ENCODE measurements around the gene TRAF7.
"Not testable (repeated sequence)": the region's sequence is repeated elsewhere in the genome, so short reads cannot be mapped to it uniquely, and the experiment has no call there.

The TRAF7 gene

DNA sequence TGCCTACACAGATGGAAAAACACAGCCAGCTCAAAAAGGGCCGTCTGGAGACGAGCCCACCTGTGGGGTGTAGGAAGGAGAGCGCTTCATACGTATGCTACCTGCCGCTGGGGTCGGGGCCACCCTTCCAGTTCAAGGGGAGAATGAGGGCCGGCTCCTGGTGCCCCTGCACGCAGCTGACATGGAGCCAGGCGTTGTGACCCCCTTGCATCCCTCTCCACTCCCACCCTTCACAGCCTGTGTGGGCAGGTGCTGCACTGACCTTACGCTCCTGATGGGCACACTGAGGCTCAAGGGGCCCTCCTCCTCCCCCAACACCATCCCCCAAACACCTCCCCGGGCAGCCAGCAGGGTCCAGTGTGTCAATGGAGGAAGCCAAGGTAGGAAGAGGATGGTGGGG is 30.0 kb upstream of the TRAF7 start:
- H3K27ac ChIP-seq (ENCODE audit: low read depth, low read length); H3K9me2 ChIP-seq (replicated peaks; ENCODE audit: control insufficient read depth, low read length); H4K20me1 ChIP-seq (ENCODE audit: control insufficient read depth, insufficient read depth, low read depth, low read length); H3K36me3 ChIP-seq (ENCODE audit: control insufficient read depth, low read length); H3K9me3 ChIP-seq (ENCODE audit: control insufficient read depth, insufficient read depth, low read length); H3F3A ChIP-seq (ENCODE audit: control insufficient read depth, insufficient read depth); H3K4me3 ChIP-seq (ENCODE audit: low read length); H3K27me3 ChIP-seq (ENCODE audit: control insufficient read depth, low read length): not testable (repeated sequence)
- peaks cover 29% of the 10 kb centered on the region for H3K4me1 ChIP-seq (ENCODE audit: control insufficient read depth, low read length)
- H3K4me2 ChIP-seq (ENCODE audit: low read length) = peak overlapping the region; percentile 19; the same call in 1 of the 2 replicates
- peaks cover 24% of the 10 kb centered on the region for H3K79me2 ChIP-seq (ENCODE audit: control insufficient read depth, low read length)

DNA sequence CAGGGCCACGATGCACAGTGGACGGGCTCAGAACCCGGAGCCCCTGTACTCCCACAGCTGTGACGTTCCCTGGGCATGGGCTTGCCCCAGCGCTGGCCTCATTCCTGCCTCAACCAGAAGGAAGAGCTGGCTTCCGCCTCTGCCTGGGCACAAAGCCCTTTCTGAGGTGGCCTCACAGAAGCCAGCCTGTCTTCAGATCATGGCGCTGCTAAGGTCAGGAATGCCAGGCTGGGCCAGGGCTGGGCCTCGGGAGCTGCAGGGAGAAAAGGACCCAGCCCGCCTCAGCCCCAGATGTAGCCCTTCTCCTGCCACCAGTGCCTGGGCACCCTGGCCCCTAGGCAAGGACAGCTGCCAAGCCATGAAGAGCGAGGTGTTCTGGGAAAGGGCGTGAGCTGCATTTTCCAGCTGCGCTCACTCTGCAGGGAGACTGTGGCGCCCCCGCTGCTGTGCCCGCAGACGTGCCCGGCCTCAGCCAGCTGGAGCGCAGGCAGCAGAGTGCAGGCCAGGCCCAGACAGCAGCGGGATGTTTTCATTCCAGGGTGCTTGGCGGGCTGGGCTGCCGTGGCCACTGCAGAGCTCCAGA is 29.3 kb upstream of the TRAF7 start:
- H3K4me2 ChIP-seq (ENCODE audit: low read length) = not testable (repeated sequence)

DNA sequence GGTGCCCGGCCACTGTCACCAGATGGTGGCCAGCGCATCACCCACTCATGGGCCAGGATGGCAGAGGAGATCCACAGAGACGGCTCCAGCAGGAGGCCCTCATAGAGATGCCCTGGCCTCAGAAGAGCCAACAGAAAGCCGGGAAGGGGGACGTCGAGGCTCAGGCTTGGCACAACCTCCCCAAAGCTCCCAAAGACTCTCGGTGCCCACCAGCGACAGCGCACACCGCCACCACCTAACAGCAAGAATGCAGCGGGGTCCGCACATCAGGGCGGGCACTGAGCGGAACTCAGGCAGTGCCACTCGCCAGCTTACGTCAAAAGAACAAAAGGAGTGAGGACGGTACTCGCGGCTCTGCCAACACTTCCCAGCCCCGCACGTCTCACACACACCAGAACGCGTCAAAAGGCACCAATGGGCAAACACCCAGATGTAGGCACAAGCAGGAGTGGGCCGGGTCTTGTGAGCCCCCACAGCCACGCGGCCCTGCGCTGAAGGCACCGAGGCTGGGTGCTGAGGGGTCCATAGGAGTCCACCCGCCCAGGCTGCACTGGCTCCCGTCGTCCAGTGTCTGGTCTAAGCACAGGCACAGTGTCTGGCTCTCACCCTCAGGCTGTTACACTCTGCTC is 28.5 kb upstream of the TRAF7 start:
- H4K20me1 ChIP-seq (ENCODE audit: control insufficient read depth, insufficient read depth, low read depth, low read length); H3K27me3 ChIP-seq (ENCODE audit: control insufficient read depth, low read length); H3K27ac ChIP-seq (ENCODE audit: low read depth, low read length); H3K36me3 ChIP-seq (ENCODE audit: control insufficient read depth, low read length); H3K9me3 ChIP-seq (ENCODE audit: control insufficient read depth, insufficient read depth, low read length); H3K9me2 ChIP-seq (replicated peaks; ENCODE audit: control insufficient read depth, low read length); H3K4me2 ChIP-seq (ENCODE audit: low read length); H3K4me3 ChIP-seq (ENCODE audit: low read length); H3F3A ChIP-seq (ENCODE audit: control insufficient read depth, insufficient read depth): not testable (repeated sequence)
- H3K79me2 ChIP-seq (ENCODE audit: control insufficient read depth, low read length) = peaks cover 29% of the 10 kb centered on the region
- peaks cover 29% of the 10 kb centered on the region for H3K4me1 ChIP-seq (ENCODE audit: control insufficient read depth, low read length)

More for the DNA sequence above, 29.3 kb upstream of the TRAF7 start:
- H3K36me3 ChIP-seq (ENCODE audit: control insufficient read depth, low read length); H3K4me3 ChIP-seq (ENCODE audit: low read length); H3K9me2 ChIP-seq (replicated peaks; ENCODE audit: control insufficient read depth, low read length); H3K9me3 ChIP-seq (ENCODE audit: control insufficient read depth, insufficient read depth, low read length); H3K27me3 ChIP-seq (ENCODE audit: control insufficient read depth, low read length); H3F3A ChIP-seq (ENCODE audit: control insufficient read depth, insufficient read depth); H4K20me1 ChIP-seq (ENCODE audit: control insufficient read depth, insufficient read depth, low read depth, low read length); H3K27ac ChIP-seq (ENCODE audit: low read depth, low read length): not testable (repeated sequence)
- Histone ChIP-seq H3K4me1 (ENCODE audit: control insufficient read depth, low read length) (peaks cover 29% of the 10 kb centered on the region), H3K79me2 (ENCODE audit: control insufficient read depth, low read length) (peaks cover 26% of the 10 kb centered on the region)

DNA sequence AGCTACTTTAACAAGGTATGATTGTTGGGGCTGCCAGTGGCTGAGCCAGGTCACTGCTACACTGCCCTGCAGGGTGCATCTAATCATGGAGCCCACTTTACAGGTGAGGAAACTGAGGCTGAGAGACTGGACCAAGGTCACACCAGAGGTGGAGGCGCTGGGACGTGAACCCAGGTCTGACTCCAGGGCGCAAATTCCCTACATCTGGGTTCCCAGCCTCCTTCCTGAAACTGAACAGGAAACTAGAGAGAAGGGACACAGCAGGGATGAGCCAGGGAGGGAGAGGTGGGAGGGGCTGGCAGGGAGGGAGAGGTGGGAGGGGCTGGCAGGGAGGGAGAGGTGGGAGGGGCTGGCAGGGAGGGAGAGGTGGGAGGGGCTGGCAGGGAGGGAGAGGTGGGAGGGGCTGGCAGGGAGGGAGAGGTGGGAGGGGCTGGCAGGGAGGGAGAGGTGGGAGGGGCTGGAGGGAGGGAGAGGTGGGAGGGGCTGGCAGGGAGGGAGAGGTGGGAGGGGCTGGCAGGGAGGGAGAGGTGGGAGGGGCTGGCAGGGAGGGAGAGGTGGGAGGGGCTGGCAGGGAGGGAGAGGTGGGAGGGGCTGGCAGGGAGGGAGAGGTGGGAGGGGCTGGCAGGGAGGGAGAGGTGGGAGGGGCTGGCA is 27.8 kb upstream of the TRAF7 start:
- H3K4me2 ChIP-seq (ENCODE audit: low read length); H3K9me3 ChIP-seq (ENCODE audit: control insufficient read depth, insufficient read depth, low read length); H3K27me3 ChIP-seq (ENCODE audit: control insufficient read depth, low read length); H4K20me1 ChIP-seq (ENCODE audit: control insufficient read depth, insufficient read depth, low read depth, low read length); H3K4me3 ChIP-seq (ENCODE audit: low read length); H3K27ac ChIP-seq (ENCODE audit: low read depth, low read length); H3K9me2 ChIP-seq (replicated peaks; ENCODE audit: control insufficient read depth, low read length); H3K36me3 ChIP-seq (ENCODE audit: control insufficient read depth, low read length); H3F3A ChIP-seq (ENCODE audit: control insufficient read depth, insufficient read depth): not testable (repeated sequence)
- peaks cover 29% of the 10 kb centered on the region for H3K79me2 ChIP-seq (ENCODE audit: control insufficient read depth, low read length)
- peaks cover 29% of the 10 kb centered on the region for H3K4me1 ChIP-seq (ENCODE audit: control insufficient read depth, low read length)

DNA sequence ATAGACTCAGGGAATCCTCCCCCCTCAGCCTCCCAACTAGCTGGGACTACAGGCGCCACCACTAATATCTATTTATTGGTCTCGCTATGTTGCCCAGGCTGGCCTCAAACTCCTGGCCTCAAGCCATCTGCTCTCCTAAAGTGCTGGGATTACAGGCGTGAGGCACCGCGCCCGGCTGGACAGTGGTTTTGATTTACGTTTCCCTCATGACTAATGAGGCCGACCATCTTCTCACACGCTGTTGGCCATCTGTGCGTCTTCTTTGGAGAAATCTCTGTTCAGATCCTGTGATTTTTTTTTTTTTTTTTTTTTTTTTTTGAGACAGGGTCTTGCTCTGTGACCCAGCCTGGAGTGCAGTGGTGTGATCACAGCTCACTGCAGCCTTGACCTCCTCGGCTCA is 26.3 kb upstream of the TRAF7 start:
- peak overlapping the region; percentile 71; the same call in 1 of the 2 replicates for H3K4me3 ChIP-seq (ENCODE audit: low read length)
- H3K9me2 ChIP-seq (replicated peaks; ENCODE audit: control insufficient read depth, low read length); H3K27me3 ChIP-seq (ENCODE audit: control insufficient read depth, low read length); H3K36me3 ChIP-seq (ENCODE audit: control insufficient read depth, low read length); H4K20me1 ChIP-seq (ENCODE audit: control insufficient read depth, insufficient read depth, low read depth, low read length); H3F3A ChIP-seq (ENCODE audit: control insufficient read depth, insufficient read depth); H3K9me3 ChIP-seq (ENCODE audit: control insufficient read depth, insufficient read depth, low read length): not testable (repeated sequence)
- H3K4me2 ChIP-seq (ENCODE audit: low read length) = peak overlapping the region; percentile 88; the same call in 1 of the 2 replicates
- H3K27ac ChIP-seq (ENCODE audit: low read depth, low read length) = peak overlapping the region; percentile 84
- H3K79me2 ChIP-seq (ENCODE audit: control insufficient read depth, low read length) = peaks cover 29% of the 10 kb centered on the region
- peaks cover 29% of the 10 kb centered on the region for H3K4me1 ChIP-seq (ENCODE audit: control insufficient read depth, low read length)

DNA sequence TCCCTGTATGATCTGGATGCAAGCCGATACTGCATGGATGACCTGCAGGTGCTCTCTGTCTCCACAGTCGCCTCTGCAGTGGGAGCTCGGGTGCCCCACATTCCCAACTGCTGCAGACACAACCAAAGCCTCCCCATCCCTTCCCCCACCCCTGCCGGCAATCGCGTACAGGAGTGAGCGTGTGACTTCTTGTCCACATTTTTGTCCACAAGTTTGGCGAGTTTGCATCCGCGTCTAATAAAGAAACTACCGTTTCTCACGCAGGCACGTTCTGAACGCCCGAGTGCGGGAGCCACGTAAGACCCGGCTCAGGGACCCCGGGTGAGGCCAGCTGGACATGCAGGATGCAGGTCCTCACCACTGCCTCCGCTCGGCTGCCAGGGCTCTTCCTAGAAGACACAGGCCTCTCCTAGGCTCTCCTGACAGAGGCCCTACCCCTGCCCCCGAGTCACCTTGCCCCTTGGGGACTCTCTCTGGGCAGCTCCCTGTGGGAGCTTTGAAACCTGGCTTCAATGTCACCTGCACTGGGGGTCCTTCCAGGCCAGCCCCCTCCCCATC is 25.6 kb upstream of the TRAF7 start:
- Histone ChIP-seq H3K79me2 (ENCODE audit: control insufficient read depth, low read length) (peaks cover 29% of the 10 kb centered on the region), H3K4me1 (ENCODE audit: control insufficient read depth, low read length) (peaks cover 26% of the 10 kb centered on the region)
- H3K9me3 ChIP-seq (ENCODE audit: control insufficient read depth, insufficient read depth, low read length); H3F3A ChIP-seq (ENCODE audit: control insufficient read depth, insufficient read depth); H4K20me1 ChIP-seq (ENCODE audit: control insufficient read depth, insufficient read depth, low read depth, low read length); H3K4me2 ChIP-seq (ENCODE audit: low read length); H3K4me3 ChIP-seq (ENCODE audit: low read length); H3K9me2 ChIP-seq (replicated peaks; ENCODE audit: control insufficient read depth, low read length); H3K36me3 ChIP-seq (ENCODE audit: control insufficient read depth, low read length); H3K27me3 ChIP-seq (ENCODE audit: control insufficient read depth, low read length); H3K27ac ChIP-seq (ENCODE audit: low read depth, low read length): not testable (repeated sequence)

DNA sequence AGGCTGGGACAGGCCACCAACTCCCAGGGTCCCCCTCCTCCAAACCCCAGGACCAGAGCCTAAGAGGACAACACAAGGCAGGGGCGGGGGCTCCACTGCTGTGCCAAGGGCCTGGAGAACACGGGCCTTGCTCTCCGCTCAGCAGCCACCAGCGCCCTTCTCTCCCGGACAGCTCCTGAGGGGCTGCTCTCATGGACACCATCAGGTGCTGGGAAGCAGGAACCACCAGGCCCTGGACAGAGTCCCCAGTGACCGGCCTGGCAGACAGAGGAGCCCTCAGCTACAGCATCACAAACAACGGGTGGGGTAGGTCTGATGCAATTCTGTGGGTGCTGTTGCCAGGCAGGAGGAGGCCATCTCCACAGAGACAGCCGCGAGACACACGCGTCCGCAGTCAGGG is 21.8 kb upstream of the TRAF7 start:
- not testable (repeated sequence) for H3K9me3 ChIP-seq (ENCODE audit: control insufficient read depth, insufficient read depth, low read length); H3K9me2 ChIP-seq (replicated peaks; ENCODE audit: control insufficient read depth, low read length); H4K20me1 ChIP-seq (ENCODE audit: control insufficient read depth, insufficient read depth, low read depth, low read length); H3K27me3 ChIP-seq (ENCODE audit: control insufficient read depth, low read length); H3K4me3 ChIP-seq (ENCODE audit: low read length); H3K4me2 ChIP-seq (ENCODE audit: low read length); H3F3A ChIP-seq (ENCODE audit: control insufficient read depth, insufficient read depth); H3K27ac ChIP-seq (ENCODE audit: low read depth, low read length); H3K36me3 ChIP-seq (ENCODE audit: control insufficient read depth, low read length)
- peaks cover 15% of the 10 kb centered on the region for H3K4me1 ChIP-seq (ENCODE audit: control insufficient read depth, low read length)
- H3K79me2 ChIP-seq (ENCODE audit: control insufficient read depth, low read length) = peaks cover 14% of the 10 kb centered on the region

DNA sequence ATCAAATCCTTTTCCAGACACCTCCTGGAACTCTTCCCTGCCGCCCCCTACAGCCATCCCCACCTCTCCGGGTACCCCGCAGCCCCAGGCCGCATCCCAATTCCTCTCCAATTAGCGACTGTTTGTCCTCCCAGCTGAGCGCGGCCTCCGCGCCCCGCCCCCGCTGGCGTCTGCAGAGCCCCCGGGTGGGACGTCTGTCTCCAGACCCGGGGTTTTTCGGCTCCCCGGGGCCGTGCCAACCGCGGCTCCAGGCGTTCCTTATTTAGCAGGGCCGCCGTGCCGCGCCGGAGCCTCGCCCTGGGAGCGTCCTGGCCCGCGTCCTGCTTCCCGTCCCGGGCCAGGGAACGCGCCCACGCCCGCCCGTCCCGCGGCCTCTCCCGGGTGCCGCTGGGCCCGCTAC is 20.5 kb upstream of the TRAF7 start:
- not testable (repeated sequence) for H4K20me1 ChIP-seq (ENCODE audit: control insufficient read depth, insufficient read depth, low read depth, low read length); H3K27me3 ChIP-seq (ENCODE audit: control insufficient read depth, low read length); H3K27ac ChIP-seq (ENCODE audit: low read depth, low read length); H3K36me3 ChIP-seq (ENCODE audit: control insufficient read depth, low read length); H3K9me3 ChIP-seq (ENCODE audit: control insufficient read depth, insufficient read depth, low read length); H3K9me2 ChIP-seq (replicated peaks; ENCODE audit: control insufficient read depth, low read length); H3K4me1 ChIP-seq (ENCODE audit: control insufficient read depth, low read length); H3F3A ChIP-seq (ENCODE audit: control insufficient read depth, insufficient read depth)
- H3K4me2 ChIP-seq (ENCODE audit: low read length) = peak overlapping the region; percentile 48
- H3K4me3 ChIP-seq (ENCODE audit: low read length) = peak overlapping the region; percentile 68
- H3K79me2 ChIP-seq (ENCODE audit: control insufficient read depth, low read length) = peaks cover 11% of the 10 kb centered on the region
